Fibroblast of pulmonary artery (primary cell): ENCODE data around the gene SNX2.
A peak's percentile ranks its signal among the peaks of the same experiment; 100 is the strongest.

Experiments
- DNase-seq: peaks from one replicate; pipeline ENCODE4 v3.0.0-alpha.2; 2010; ENCODE audit warnings: low read depth
- H3K4me3 ChIP-seq: replicated peaks from 2 replicates; pipeline ENCODE4 v1.5.1; 2011; ENCODE audit warnings: low read depth, mild to moderate bottlenecking, control low read depth, low read length, moderate library complexity
- TF ChIP-seq, protein P1 (sequence below): IDR thresholded peaks from 2 replicates; pipeline ENCODE4 v1.5.1; 2011; ENCODE audit warnings: mild to moderate bottlenecking, control low read depth, low read length, inconsistent platforms; ENCODE audit errors: missing control alignments

The SNX2 gene

DNA sequence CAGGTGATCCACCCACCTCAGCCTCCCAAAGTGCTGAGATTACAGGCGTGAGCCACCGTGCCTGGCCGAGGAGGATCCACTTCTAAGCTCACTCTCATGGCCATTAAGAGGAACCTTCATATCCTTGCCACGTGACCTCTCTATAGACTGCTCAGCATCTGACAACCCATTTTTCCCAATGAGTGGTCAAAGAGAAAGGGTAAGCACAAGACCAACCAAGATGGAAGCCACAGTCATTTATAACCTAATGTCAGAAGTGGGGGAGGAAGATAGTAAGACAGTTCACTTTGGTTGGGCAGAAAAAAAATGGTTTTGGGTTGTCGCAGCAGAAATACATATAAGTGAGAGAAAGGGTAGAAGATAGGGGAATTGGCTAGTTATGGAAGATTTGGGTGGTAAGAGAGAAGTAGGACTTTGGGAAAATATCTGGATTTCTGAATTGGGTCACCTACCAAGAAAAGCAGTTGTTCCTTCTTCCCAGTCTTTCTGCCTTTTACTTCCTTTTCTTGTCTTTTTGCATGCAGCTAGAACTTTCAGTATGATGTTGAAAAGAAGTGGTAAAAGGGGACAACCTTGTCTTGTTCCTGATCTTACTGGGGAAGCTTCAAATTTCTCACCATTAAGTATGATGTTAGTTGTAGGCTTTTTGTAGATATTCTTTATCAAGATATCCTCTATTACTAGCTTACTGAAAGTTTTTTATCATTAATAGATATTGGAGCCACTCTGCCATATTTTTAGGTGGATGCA, 15.6 kb downstream of the SNX2 start:
- no peak for DNase-seq
- H3K4me3 ChIP-seq, result no peak overlapping the region
- TF ChIP-seq, protein P1, sequence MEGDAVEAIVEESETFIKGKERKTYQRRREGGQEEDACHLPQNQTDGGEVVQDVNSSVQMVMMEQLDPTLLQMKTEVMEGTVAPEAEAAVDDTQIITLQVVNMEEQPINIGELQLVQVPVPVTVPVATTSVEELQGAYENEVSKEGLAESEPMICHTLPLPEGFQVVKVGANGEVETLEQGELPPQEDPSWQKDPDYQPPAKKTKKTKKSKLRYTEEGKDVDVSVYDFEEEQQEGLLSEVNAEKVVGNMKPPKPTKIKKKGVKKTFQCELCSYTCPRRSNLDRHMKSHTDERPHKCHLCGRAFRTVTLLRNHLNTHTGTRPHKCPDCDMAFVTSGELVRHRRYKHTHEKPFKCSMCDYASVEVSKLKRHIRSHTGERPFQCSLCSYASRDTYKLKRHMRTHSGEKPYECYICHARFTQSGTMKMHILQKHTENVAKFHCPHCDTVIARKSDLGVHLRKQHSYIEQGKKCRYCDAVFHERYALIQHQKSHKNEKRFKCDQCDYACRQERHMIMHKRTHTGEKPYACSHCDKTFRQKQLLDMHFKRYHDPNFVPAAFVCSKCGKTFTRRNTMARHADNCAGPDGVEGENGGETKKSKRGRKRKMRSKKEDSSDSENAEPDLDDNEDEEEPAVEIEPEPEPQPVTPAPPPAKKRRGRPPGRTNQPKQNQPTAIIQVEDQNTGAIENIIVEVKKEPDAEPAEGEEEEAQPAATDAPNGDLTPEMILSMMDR, result no peak

DNA sequence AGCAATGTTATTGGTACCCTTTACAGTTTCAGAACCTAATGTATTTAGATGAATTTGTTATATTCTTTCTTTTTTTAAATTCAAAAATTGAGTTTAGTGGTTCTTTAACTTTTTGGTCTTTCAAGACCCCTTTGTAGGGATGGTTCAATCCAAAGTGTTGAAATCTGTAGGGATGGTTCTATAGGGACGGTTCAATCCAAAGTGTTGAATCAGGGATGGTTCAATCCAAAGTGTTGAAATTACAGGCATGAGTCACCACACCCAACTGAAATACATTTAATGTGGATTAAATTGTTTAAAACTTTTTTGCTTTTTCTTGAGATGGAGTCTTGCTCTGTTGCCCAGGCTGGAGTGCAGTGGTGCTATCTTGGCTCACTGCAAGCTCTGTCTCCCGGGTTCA, 30.6 kb downstream of the SNX2 start:
- peak; percentile 61 for DNase-seq
- no peak overlapping the region for H3K4me3 ChIP-seq
- TF ChIP-seq, protein P1, result no peak

GRCh38 chr5:122810405-122810804, 35.5 kb downstream of the SNX2 start:
- TF ChIP-seq, protein P1, result no peak
- H3K4me3 ChIP-seq, result no peak overlapping the region
- DNase-seq, result no peak

DNA sequence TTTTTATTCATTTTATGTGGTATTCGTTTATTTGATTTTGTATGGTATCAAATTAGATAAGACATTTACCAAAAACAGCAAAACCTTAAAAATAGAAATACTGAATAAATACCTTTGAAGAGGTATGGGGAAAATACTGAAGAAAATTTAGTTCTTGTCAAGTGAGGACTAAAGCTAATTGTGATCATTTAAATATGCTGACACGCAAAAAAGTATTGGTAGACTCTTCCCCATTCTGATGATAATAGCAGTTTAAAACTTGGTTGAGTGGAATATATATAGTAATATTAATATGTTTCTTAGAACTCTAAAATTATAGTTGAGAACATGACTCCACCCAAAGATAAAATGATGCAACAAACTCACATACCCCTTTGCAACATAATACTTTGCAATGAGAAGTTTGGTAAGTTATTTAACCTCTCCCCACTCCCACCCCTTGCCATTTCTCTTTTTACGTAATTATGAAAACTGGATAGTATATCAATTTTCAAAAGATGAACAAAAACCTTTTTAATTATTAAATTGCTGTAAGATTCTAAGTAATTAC, 40.4 kb downstream of the SNX2 start:
- TF ChIP-seq, protein P1, result no peak
- H3K4me3 ChIP-seq, result no peak overlapping the region
- no peak for DNase-seq

GRCh38 chr5:122816756-122817155, 41.9 kb downstream of the SNX2 start:
- H3K4me3 ChIP-seq, result no peak overlapping the region
- no peak for DNase-seq
- TF ChIP-seq, protein P1, result no peak

- TF ChIP-seq, protein P1, result no peak
- DNase-seq, result no peak
- H3K4me3 ChIP-seq, result no peak overlapping the region
Observed at GRCh38 chr5:122831984-122832383, 57.1 kb downstream of the SNX2 start.

GRCh38 chr5:122835681-122836080, 60.8 kb downstream of the SNX2 start:
- no peak overlapping the region for H3K4me3 ChIP-seq
- peak; percentile 9 for DNase-seq
- TF ChIP-seq, protein P1, result peak; percentile 7
